HepG2 (cell line): ENCODE data around the gene PLCB1. TPM values are rescaled to one million over a fixed set of nuclear protein-coding genes. Genes with fewer than 3 reads are reported as not detected.

Experiments used
- ATAC-seq: fragments of 200-7000 bp; cut with Tn5 transposase; 3 replicates; pipeline ENCODE4 v1.9.1; 2020; ENCODE audit warnings: mild to moderate bottlenecking, moderate library complexity
- BruUV-seq: library from RNA; stranded (reverse); fragments of 400-500 nt; replicated peaks from 2 replicates; lab custom pipeline; 2021; lab: Mats Ljungman, UMichigan
- CTCF ChIA-PET: fragments of 300-600 bp; formaldehyde crosslinking; extraction: SDS; loops from one replicate; lab custom pipeline; 2021; ENCODE audit warnings: low total read pairs, inconsistent platforms, low intra/inter-chr PET ratio; lab: Yijun Ruan, JAX
- POLR2A ChIA-PET: fragments of 350-600 bp; sonication (Branson Sonifier 250); formaldehyde crosslinking; loops from one replicate; lab custom pipeline; 2020; ENCODE audit warnings: antibody characterized with exemption, inconsistent platforms; lab: Yijun Ruan, JAX
- DNase-seq: peaks from one replicate; pipeline ENCODE4 v3.0.0-alpha.2; 2015; ENCODE audit warnings: low spot score
- FAIRE-seq: peaks from 3 replicates; lab custom pipeline; 2011; peaks lifted over from hg19 to GRCh38; lab: Jason Lieb, UNC
- H2AFZ ChIP-seq: one replicate; pipeline ENCODE4 v1.6.1; 2011; ENCODE audit warnings: low read length, inconsistent platforms
- H3K27ac ChIP-seq: fragments of 300-600 bp; 3 replicates; pipeline ENCODE4 v1.8.0; 2011; ENCODE audit warnings: mixed run types, mild to moderate bottlenecking, mixed read lengths, low read length, inconsistent platforms; ENCODE audit not compliant: insufficient read depth; ENCODE audit errors: extremely low read length
- H3K27me3 ChIP-seq, 2 experiments: fragments of 200-600 bp in 1 of 2; 2 replicates in 1 of 2; 3 replicates in 1 of 2; pipeline versions ENCODE4 v1.6.0 to v1.8.0; 2011; ENCODE audit warnings: low read length in 2 of 2, mild to moderate bottlenecking in 2 of 2, moderate library complexity in 2 of 2, inconsistent platforms in 1 of 2; ENCODE audit not compliant: insufficient read depth in 2 of 2, control insufficient read depth in 1 of 2
- H3K36me3 ChIP-seq, 2 experiments: fragments of 200-600 bp in 1 of 2; replicated peaks in 1 of 2; 2 replicates in 1 of 2; 3 replicates in 1 of 2; pipeline versions ENCODE4 v1.5.1 to v1.8.0; 2011; ENCODE audit warnings: low read length in 2 of 2, inconsistent platforms in 1 of 2; ENCODE audit not compliant: insufficient read depth in 2 of 2, control insufficient read depth in 1 of 2
- H3K4me1 ChIP-seq: 2 replicates; pipeline ENCODE4 v1.5.1; 2012; ENCODE audit warnings: low read length, inconsistent platforms; ENCODE audit not compliant: insufficient read depth
- H3K4me2 ChIP-seq: 2 replicates; pipeline ENCODE4 v1.6.0; 2011; ENCODE audit warnings: low read depth, low read length, inconsistent platforms
- H3K4me3 ChIP-seq, 3 experiments: fragments of 200-600 bp in 1 of 3; sonication (generic), shearing (Covaris generic) in 1 of 3; replicated peaks in 1 of 3; 2 replicates each; pipeline ENCODE4 v1.5.1; 2011 to 2016; ENCODE audit warnings: low read length in 3 of 3, inconsistent platforms in 2 of 3, low read depth in 2 of 3, mild to moderate bottlenecking in 2 of 3, control low read depth in 1 of 3, mixed read lengths in 1 of 3; ENCODE audit not compliant: insufficient read depth in 1 of 3
- H3K79me2 ChIP-seq: one replicate; pipeline ENCODE4 v1.6.1; 2011; ENCODE audit warnings: low read length, inconsistent platforms; ENCODE audit not compliant: insufficient read depth
- H3K9ac ChIP-seq: 2 replicates; pipeline ENCODE4 v1.6.0; 2011; ENCODE audit warnings: mild to moderate bottlenecking, low read depth, low read length, inconsistent platforms; ENCODE audit not compliant: insufficient read depth
- H3K9me3 ChIP-seq: 2 replicates; pipeline ENCODE4 v1.5.1; 2012; ENCODE audit warnings: mild to moderate bottlenecking, low read length
- H4K20me1 ChIP-seq: 2 replicates; pipeline ENCODE4 v1.6.0; 2011; ENCODE audit warnings: inconsistent platforms, mild to moderate bottlenecking, low read length, moderate library complexity; ENCODE audit not compliant: insufficient read depth
- ATAD3A ChIP-seq: sonication (generic); formaldehyde crosslinking; IDR thresholded peaks from 2 replicates; pipeline ENCODE4 v1.4.0; 2020; ENCODE audit warnings: missing genetic modification reagents
- SKIL ChIP-seq: sonication (generic); formaldehyde crosslinking; IDR thresholded peaks from 2 replicates; pipeline ENCODE4 v1.8.0; 2022; ENCODE audit warnings: missing genetic modification reagents, mild to moderate bottlenecking, moderate library complexity, borderline replicate concordance
- THAP9 ChIP-seq: sonication (generic); formaldehyde crosslinking; IDR thresholded peaks from 2 replicates; pipeline ENCODE4; 2020; ENCODE audit warnings: missing genetic modification reagents, mild to moderate bottlenecking, borderline replicate concordance
- in situ Hi-C: cut with HindIII; loops from 2 replicates; pipeline ENCODE4 v1.10.0; 2017; ENCODE audit warnings: low pct_unique_long_range_greater_than_20kb; ENCODE audit not compliant: extremely low pct_ligation_motif_present
- intact Hi-C: fragments of 100-400 bp; cut with micrococcal nuclease; formaldehyde crosslinking; loops from one replicate; pipeline ENCODE4 v1.10.0; 2022; ENCODE audit not compliant: unreplicated experiment
- polyA plus RNA-seq, 8 experiments: library from polyadenylated mRNA; depleted of rRNA in 3 of 8; stranded (reverse) in 7 of 8; unstranded in 1 of 8; fragments of >200 nt; fragmentation: Illumina TruSeq in 4 of 8; extraction: Trizol in 4 of 8; gene quantifications; 2 replicates each; pipeline versions ENCODE4 v1.2.1 to v1.2.3, GENCODE V29; 2011 to 2016; ENCODE audit warnings: low read depth in 4 of 8, missing spikeins in 1 of 8, mixed read lengths in 1 of 8; ENCODE audit not compliant: insufficient read depth in 1 of 8
- total RNA-seq, 5 experiments: library from RNA; depleted of rRNA; stranded (reverse); fragments of >200 nt; fragmentation: Illumina TruSeq; extraction: Trizol; gene quantifications; 2 replicates each; pipeline ENCODE4 v1.2.3, GENCODE V29; 2016; ENCODE audit warnings: low read depth in 1 of 5

PLCB1 gene
- total and polyA plus RNA-seq, 2 of the 13 experiments (the other 11 are each of a cell fraction or from before 2014, with no cell fraction given), result 42.4 to 55.9 TPM

GRCh38 chr20:8194721-8195120, 62.7 kb downstream of the PLCB1 start:
- H3K4me1 ChIP-seq, result peaks cover 52% of the 10 kb centered on the region
- no peak overlapping the region for H2AFZ ChIP-seq
- H3K4me2 ChIP-seq, result no peak overlapping the region
- no peak overlapping the region for H3K27ac ChIP-seq
- peaks cover 5 to 19% of the 10 kb centered on the region in 2 experiments for H3K36me3 ChIP-seq
- peaks cover 58% of the 10 kb centered on the region for H3K79me2 ChIP-seq
- no TSS peak for BruUV-seq
- intact Hi-C loops (loop anchor here (5.0 kb wide), 2 partner anchors 37 to 113 kb away; no protein-coding TSS in a partner anchor), in situ Hi-C loops (no loop called here)
- POLR2A ChIA-PET, result no interaction called here
- TF ChIP-seq SKIL (CRISPR knock-in tag) (no peak), THAP9 (no peak), ATAD3A (CRISPR knock-in tag) (no peak)
- no peak for FAIRE-seq
- CTCF ChIA-PET, result no interaction called here
- H3K9ac ChIP-seq, result no peak overlapping the region
- H3K9me3 ChIP-seq, result peaks cover 14% of the 10 kb centered on the region
- no peaks in the 10 kb centered on the region; the same call in 1 of the 2 replicates for H4K20me1 ChIP-seq
- H3K27me3 ChIP-seq, result no peaks in the 10 kb centered on the region
- no peak for DNase-seq
- no peak overlapping the region for H3K4me3 ChIP-seq
- ATAC-seq, result no peak
